Measurements from ENCODE around the gene ERVFRD-1. TPM values are rescaled to one million over a fixed set of nuclear protein-coding genes. Genes with fewer than 3 reads are reported as not detected.
"Not testable (repeated sequence)": the region's sequence is repeated elsewhere in the genome, so short reads cannot be mapped to it uniquely, and the experiment has no call there.

The ERVFRD-1 gene
- total RNA-seq, 1 donor from 2014 or later = 0.13 TPM

DNA sequence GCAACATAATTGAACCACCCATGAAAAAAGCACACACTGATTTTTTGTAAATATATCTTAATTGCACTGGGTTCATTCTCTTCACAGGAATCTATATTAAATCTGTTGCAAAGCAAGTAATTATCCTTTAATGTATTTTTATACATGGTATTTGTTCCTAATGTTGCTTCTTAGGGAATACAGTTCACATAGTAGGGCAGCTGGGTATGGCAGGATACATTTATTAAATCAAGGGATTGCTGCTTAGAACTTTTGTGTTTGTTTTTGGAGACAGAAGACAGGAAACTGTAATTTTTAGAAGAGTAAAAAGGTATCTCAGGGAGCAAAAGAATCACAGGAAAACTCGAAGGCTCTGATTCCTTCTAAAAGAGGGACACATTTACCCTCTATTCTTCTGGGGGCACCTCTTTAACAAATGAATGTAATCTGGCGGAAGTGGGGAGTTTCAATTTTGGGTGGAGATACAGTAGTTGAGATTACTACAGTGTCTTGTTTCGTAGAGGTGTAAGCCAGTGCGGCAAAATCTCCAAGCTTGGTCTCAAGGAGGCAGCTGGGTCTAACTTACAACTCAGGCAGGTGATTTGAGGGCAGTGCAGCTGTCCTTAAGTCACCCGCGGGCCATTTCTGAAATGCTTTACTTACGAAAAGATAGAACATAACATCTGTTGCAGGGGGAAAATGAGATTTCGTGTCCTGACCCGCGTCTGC, 18.7 kb downstream of the ERVFRD-1 start:
- no peak for DNase-seq (ENCODE audit: low spot score)

DNA sequence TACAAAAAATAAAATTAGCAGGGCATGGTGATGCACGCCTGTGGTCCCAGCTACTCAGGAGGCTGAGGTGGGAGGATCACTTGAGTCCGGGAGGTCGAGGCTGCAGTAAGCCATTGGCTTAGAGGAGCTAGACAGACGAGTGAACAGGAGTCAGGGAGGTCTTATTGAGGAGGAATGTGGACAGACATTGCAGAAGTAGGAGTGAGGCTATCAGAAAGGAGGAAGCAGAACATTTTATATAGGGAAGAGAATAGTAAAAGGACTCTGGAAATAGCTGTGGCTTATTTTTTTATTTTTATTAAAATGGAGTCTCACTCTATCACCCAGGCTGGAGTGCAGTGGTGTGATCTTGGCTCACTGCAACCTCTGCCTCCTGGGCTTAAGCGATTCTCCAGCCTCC, 20.4 kb downstream of the ERVFRD-1 start:
- not testable (repeated sequence) for DNase-seq (ENCODE audit: low spot score)

DNA sequence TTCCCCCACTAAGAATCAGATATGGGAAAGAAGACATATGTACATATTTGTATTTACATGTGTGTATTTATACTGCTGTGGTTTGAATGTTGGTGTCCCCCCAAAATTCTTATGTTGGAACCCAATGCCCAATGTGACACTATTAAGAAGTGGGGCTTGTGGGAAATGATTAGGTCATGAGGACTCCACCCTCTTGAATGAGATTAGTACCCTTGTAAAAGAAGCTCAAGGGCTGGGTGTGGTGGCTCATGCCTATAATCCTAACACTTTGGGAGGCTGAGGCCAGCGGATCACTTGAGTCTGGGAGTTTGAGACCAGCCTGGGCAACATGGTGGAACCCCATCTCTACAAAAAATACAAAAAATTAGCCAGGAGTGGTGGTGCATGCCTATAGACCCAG, 21.8 kb downstream of the ERVFRD-1 start:
- DNase-seq (ENCODE audit: low spot score) = no peak

DNA sequence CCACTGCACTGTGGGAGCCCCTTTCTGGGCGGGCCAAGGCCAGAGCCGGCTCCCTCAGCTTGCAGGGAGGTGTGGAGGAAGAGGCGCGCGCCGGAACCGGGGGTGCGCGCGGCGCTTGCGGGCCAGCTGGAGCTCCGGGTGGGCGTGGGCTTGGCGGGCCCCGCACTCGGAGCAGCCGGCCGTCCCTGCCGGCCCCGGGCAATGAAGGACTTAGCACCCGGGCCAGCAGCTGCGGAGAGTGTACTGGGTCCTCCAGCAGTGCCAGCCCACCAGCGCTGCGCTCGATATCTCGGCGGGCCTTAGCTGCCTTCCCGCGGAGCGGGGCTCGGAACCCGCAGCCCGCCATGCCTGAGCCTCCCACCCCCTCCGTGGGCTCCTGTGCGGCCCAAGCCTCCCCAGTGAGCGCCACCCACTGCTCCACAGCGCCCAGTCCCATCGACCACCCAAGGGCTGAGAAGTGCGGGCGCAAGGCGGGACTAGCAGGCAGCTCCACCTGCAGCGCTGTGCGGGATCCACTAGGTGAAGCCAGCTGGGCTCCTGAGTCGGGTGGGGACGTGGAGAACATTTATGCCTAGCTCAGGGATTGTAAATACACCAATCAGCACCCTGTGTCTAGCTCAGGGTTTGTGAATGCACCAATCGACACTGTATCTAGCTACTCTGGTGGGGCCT, 24.2 kb downstream of the ERVFRD-1 start:
- DNase-seq (ENCODE audit: low spot score) = not testable (repeated sequence)

DNA sequence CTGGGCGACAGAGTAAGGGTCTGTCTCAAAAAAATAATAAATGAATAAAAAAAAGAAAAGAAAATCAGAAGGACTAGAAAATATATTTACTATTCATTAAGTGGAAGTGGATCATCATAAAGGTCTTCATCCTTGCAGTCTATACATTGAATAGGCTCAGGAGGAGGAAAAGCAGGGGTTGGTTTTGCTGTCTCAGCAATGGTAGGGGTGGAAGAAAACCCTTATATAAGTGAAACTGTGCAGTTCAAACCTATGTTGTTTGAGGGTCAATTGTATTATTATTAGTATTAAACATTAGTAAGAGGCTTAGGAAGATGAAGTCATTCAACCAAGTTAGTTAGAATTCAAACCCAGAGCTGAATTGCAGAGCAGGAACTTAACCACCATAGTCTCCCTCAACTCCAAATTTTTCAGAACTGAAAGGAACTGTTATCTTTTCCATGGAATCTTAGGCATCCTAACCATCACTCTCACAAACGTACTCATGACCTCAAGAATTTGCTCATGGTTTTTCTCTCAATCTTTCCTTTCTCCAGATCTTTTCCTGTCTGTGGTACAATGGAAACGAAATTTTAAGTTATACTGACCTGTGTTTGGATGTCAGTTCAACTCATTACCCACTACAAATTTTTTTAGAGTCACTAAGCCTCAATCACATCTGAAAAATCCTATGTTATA, 25.6 kb downstream of the ERVFRD-1 start:
- DNase-seq (ENCODE audit: low spot score) = no peak

DNA sequence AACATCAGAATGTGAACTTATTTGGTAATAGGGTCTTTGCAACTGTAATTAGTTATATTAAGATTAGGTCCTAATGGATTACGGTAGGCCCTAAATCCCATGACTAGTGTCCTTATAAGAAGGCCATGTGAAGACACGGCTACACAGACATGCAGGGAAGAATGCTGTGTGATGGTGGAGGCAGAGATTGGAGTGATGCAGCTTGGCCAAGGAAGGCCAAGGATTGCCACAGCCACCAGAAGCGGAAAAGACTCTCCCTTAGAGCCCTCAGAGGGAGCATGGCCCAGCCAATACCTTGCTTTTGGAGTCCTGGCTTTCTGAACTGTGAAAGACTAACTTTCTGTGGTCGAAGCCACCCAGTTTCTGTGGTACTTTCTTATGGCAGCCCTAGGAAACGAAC, 27.6 kb downstream of the ERVFRD-1 start:
- DNase-seq (ENCODE audit: low spot score) = no peak

DNA sequence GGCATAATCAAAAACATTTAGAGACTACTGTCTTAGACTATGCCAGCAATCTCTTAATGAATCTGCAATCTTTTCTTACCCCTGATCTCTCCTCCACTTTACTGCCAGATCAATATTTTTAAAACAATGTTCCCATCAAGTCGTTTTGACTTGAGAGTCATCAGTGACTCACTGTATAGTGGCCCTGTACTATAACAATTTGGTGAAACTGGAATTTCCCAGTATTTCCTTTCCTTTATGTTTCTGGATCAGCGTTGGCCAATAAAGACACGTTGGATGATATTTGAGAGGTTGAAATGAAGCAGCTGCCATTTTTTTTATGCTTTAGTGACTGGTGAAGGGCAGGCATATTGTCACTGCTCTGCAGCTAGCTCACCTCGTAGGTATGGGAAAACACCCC, 28.0 kb downstream of the ERVFRD-1 start:
- no peak for DNase-seq (ENCODE audit: low spot score)

DNA sequence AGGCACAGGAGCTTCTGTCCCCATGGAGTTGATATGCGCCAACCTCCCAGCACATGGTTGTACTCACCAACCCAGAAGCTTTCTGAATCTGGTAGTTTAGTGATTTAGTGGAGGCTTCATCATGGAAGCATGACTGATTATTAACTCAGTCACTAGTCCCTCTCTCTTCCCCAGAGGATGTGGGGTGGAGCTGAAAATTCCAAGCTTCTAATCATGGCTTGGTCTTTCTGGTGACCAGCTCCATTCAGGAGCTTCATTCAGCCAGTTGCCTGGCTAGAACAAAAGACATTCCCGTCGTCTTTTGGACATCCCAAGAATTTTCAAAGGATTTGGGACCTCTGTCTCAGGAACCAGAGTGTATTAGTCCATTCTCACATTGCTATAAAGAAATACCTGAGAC, 31.2 kb downstream of the ERVFRD-1 start:
- no peak for DNase-seq (ENCODE audit: low spot score)

DNA sequence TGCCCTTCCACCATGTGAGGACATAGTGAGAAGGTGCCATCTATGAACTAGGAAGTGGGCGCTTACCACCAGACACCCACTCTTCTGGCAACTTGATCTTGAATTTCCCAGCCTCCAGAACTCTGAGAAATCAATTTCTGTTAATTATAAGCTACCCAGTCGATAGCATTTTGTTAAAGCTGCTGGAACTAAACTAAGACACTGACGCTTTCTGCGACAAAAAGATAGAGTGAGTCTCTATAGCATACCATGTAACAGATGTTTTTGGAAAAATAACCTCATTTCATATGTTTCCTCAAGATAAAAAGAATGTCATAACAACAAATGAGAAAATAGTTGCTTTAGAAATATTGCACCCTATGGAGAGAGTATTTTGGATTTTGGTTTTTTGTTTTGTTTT, 33.3 kb downstream of the ERVFRD-1 start:
- no peak for DNase-seq (ENCODE audit: low spot score)

DNA sequence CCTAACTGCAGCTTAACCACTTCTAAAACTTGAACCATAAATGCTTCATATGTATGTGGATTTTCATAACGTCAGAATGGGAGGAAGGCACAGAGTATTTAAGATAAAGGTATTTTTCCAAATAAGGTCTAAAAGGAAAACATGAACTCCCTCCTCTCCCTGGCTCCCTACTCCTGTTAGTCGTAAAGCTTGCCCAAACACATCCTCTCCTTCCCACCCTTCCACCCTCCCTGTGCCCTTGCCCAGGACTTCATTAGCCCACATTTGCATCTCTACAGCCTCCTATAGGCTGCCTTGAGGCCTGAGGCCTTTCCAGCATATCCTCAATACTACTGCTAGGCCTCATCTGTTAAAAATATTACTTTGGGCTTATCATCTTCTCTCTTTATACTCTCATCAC, 35.0 kb downstream of the ERVFRD-1 start:
- no peak for DNase-seq (ENCODE audit: low spot score)

DNA sequence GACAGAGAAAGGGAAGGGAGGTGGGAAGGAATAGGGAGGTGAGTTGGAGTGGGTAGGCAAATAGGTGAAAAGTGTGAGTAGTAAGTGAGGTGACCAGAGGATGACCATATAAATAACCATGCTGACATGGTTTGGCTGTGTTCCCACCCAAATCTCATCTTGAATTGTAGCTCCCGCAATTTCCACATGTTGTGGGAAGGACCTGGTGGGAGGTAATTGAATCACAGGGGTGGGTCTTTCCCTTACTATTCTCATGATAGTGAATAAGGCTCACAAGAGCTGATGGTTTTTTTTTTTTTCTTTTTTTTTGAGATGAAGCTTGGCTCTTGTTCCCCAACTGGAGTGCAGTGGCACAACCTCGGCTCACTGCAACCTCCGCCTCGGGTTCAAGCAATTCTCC, 39.4 kb downstream of the ERVFRD-1 start:
- no peak for DNase-seq (ENCODE audit: low spot score)

DNA sequence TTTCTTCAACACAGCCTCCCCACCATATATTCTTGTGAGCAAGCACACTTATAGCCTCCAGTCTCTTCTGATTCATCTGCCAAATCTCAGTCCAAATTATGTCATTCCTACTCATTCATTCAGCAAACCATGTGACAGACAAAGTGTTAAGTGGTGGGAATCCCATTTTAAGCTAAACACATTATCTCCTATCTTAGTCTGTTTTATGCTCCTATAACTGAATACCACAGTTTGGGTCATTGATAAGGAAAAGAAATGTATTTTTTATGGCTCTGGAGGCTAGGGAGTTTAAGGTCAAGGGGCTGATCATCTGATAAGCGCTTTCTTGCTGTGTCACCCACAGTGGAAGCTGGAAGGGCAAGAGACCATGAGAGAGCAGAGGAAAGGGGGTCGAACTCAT, 41.8 kb downstream of the ERVFRD-1 start:
- no peak for DNase-seq (ENCODE audit: low spot score)

DNA sequence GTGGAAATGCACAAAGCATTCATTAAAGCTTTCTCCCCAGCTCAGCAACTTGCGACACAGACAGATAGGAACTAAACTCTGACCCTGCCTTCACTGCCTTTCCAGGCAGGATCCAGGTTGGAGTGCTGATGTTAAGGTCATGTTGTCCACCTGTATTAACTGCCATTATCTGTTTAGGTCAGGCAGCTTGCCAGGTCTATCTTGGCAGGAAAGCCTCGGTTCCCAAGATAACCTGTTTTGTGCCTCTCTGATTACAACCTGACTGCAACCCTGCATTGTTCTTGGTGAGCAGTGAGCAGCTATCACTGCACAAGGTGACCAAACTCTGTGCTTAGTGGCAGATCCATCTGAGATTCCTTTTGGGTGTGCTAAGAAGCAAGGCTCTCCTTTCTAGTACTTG, 44.2 kb downstream of the ERVFRD-1 start:
- DNase-seq (ENCODE audit: low spot score) = no peak

DNA sequence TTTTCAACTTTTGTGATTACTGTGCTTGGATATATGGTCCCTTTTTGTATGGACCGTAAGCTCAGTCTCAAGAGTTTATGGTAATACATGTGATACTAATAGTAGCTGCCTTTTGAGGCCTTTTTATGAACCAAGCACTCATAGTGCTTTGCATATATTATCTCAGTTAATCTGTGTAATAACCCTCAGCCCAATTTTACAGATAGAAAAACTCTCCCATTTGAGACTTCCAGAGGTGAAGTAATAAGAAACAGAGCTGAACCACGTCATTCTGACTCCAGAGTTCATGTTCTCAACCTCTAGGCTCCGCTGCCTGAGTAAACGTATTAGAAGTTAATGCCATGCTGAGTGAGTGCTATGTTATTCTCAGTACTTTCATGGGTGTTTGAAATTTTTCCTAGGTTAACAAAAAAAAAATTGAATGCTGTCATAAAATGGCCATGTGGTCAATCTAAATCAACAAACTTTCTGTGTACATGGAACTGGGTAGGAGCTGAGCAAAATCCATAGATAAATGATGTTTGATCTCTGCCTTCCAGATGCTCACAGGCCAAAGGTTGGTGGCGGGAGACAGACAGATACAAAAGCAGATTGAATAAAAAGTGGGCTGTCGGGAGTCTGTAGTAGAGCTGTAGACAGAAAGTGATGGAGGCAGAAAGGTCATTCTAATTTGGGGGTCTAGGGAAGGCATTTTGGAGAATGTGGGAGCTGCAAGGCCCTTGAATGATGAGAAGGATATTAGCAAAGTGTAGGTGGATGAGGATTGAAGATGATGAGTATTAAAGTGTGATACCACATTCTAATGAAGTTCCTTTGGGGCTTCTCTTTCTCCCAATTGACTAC, 44.8 kb downstream of the ERVFRD-1 start:
- no peak for DNase-seq (ENCODE audit: low spot score)

DNA sequence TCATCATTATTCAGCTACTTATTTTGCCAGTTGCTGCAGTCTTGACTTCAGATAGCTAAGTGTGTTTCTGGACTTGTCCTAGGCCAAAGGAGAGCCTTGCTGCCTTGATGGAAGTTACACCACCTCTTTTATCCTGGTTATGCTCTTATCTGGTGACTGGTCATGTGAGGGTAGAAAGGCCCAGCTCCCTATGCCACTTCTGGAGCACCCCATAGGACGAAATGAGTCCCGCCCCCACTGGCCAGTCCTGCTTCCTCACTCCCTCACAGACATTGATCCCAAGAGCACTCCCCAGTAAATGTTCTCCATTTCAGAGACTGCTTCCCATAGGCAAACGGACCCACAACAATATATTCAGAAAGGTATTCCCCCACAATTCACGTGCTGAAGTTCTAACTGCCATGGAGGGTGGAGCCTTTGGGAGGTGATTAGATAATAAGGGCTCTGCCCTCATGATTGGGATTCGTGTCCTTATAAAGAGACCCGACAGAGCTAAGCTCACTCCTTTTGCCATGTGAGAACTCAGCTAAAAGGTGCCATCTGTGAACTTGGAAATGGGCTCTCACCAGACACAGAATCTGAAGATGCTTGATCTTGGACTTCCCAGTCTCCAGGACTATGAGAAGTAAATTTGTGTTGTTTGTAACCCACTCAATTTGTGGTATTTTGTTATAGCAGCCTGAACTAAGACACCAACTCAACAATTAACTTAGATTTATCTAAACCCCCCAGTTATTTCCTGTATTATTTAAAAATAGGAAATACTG, 45.9 kb downstream of the ERVFRD-1 start:
- no peak for DNase-seq (ENCODE audit: low spot score)

DNA sequence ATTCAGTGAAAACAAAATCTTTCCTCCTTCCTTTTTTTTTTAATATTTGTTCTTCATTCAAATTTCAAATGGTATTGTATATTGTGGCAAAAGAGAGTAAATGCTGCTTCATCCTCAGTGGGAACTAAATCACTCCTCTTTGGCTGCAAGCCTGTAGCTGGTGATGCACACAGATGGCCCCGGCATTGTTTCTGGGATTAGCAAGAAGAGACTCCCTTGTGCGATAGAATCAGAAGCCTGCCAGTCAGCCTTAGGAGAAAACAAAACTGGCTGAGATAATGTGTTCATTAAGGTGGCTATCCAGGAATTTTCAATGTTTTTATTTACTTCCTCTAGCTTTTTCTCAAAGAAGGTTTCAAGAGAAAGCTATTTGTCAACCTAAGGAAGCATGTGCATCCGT, 46.7 kb downstream of the ERVFRD-1 start:
- no peak for DNase-seq (ENCODE audit: low spot score)

DNA sequence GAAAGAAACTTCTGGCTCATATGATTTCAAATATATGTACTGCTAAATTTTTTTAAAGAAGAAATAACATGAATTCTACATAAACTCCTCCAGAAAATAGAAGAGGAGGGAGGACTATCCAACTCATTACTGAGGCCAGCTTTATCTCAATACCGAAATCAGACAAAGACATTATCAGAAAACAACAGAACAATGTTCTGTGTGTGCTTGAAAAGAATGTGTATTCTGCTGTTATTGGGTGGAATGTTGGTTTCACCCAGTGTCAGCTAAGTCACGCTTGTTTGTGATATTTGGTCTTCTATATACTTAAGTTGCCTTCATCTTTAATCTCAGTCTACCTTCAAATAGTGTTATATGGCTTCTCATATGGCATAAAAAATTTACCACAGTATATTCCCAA, 48.8 kb downstream of the ERVFRD-1 start:
- DNase-seq (ENCODE audit: low spot score) = no peak

DNA sequence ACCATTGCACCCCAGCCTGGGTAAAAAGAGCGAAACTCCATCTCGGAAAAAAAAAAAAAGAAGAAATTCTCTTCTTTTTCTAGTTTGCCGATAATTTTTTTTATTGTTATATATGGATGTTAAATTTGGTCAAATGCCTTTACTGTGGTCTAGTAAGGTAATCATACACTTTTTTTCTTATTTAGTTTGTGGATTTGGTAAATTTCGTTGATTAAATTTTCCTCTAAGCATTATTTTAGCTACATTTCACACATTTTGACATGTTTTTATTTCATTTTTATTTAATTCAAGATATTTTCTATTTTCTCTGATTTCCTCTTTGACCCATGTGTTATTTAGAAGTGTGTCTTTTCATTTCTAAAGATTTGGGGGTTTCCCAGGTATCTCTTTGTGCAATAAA, 49.4 kb downstream of the ERVFRD-1 start:
- DNase-seq (ENCODE audit: low spot score) = no peak

DNA sequence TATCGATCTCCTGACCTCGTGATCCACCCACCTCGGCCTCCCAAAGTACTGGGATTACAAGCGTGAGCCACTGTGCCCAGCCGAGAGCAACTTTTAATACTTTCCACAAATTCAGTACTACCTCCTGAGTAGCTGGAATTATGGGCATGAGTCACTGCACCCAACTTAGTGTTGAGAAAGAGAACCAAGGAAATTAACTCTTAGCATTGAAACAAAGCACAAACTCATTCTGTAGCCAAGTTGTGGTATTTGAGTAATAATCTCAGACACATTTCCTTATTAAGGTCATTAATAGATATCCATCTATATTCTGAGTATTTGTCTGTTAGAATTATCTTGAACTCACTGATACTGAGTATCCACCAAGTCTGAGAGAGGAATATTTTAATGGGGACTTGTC, 53.1 kb downstream of the ERVFRD-1 start:
- DNase-seq (ENCODE audit: low spot score) = no peak

DNA sequence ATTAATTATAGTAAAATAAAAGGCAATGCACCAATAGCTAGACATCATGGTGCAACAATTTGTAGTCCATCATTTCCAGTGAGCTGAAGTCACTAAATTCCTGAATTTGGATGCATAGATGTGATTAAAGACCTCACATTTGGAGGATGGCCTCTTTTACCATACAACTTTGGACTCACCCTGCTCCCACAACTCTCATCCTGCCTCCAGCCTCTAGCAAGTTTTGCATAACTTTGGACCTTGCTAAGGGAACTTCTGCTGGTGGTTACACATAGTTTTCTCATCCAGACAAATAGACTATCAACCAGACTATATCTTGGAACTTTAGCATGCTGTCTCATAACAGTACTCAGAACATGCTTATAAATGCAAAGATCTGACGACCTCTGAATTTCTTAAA, 54.7 kb downstream of the ERVFRD-1 start:
- no peak for DNase-seq (ENCODE audit: low spot score)

DNA sequence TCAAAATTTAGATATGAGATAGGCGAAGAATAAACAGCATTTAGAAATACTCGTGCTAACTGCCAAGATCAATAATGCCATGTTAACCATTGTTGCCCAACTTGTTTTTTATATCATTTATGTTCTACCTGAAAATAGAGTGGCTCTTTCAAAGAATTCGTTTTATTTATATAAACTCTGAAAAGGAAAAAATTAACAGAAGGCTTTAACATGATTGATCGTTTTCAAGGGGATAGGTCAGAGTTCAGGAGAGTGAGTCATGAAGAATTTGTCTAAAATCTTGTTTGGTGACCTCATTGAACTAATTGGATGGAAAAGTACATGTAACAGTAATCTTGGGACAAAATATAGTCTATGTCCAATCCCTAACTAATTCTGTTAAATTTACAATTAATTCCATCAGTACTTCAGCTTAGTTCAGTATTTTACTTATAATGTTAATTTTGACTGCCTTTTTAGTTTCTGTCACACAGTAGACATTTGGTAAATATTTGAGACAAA, 56.3 kb downstream of the ERVFRD-1 start:
- DNase-seq (ENCODE audit: low spot score) = no peak

All from mesenteric fat pad (tissue), 1 donor.